GF-D8 (cell line): ENCODE results near the gene TLR9.
"Not testable (repeated sequence)": the region's sequence is repeated elsewhere in the genome, so short reads cannot be mapped to it uniquely, and the experiment has no call there.

Experiments used
- DNase-seq: peaks from one replicate; lab custom pipeline; 2025; lab: John Stamatoyannopoulos, UW

TLR9 gene

GRCh38 chr3:52225452-52226228 is at the start of gene TLR9:
TLR9 (minus strand) TSS chr3:52225645; CDS start chr3:52225529, 116 bp downstream.
- DNase-seq: peak; percentile 95

DNA sequence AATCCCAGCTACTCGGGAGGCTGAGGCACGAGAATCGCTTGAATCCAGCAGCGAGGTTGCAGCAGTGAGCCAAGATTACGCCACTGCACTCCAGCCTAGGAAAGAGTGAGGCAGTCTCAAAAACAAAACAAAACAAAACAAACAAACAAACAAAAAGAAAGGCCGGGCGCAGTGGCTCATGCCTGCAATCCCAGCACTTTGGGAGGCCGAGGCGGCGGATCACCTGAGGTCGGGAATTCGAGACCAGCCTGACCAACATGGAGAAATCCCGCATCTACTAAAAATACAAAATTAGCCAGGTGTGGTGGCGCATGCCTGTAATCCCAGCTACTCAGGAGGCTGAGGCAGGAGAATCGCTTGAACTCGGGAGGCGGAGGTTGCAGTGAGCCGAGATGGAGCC is 49.3 kb upstream of the TLR9 start:
- DNase-seq: not testable (repeated sequence)

DNA sequence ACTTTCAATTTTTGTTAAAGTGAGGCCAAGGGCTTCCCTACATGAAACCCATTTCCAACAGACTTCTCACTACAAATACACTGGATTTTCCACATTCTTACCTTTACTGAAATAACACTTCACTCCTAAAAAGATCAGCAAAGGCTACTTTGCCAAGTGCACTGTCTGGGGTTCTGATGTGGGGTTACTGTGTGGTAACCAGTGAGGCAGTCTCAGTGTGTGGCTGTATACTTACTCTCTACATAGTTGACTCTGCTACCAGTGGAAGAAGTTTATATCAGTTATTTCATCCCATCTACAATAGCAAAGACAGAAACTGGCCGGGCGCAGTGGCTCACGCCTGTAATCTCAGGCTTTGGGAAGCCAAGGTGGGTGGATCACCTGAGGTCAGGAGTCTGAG is 47.4 kb upstream of the TLR9 start:
- DNase-seq: no peak

GRCh38 chr3:52272172-52272571 is 46.7 kb upstream of the TLR9 start:
- not testable (repeated sequence) for DNase-seq

DNA sequence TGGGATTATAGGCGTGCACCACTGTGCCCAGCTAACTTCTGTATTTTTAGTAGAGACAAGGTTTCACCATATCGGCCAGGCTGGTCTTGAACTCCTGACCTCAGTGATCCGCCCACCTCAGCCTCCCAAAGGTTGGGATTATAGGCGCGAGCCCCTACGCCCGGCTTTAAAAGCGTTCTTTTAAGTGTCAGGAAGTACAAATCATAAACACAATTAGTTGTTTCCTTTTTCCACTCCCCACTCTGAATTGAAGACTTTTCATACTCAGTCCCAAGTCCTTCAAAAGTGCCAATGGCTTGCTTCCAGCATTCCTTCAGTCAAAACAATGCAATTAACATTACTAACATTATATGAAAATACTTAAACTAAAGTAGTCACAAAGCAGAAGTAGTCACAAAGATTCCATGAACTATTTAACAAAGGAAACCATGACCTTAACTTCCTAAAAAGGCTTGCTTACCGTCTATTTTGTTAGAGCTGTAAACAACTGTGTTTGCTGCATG is 44.9 kb upstream of the TLR9 start:
- no peak for DNase-seq

- DNase-seq: no peak
Observed at GRCh38 chr3:52269776-52270175, 44.3 kb upstream of the TLR9 start.

DNA sequence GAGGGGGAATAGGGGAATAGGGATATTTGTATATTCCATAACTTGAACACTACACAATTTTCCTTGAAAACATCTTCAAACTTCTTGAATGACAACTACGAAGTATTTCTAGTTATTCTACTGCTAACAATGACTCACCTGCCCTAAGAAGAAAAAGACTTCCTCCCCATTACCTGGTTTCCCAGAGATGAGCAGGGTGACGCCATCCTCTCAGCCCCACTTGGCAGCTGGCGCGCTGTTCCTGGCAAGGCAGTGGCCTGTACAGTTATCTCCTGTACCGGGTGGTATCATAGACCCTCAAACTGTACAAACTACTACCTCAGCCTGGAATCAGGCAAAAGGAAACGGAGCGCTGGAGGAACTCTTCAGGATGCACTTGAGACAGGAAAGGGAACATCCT is 42.6 kb upstream of the TLR9 start:
- DNase-seq: no peak

- no peak for DNase-seq
Observed at GRCh38 chr3:52265387-52265786, 39.9 kb upstream of the TLR9 start.

DNA sequence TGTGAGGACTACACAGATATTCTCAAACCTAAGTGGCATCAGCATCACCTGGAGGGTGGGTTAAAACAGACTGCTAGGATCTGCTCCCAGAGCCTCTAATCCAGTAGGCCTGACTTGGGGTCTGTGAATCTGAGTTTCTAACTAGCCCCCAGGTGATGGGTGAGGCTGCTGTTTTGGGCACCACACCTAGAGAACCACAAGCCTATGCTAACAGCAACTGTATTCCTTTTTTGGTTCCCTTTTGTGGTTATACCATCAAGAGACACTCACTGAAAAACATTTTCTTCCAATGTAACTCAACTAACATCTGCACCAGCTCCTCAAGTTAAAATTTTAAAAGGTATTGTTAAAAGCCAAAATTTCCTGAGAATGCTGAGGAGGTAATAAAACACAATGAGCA is 37.0 kb upstream of the TLR9 start:
- no peak for DNase-seq

DNA sequence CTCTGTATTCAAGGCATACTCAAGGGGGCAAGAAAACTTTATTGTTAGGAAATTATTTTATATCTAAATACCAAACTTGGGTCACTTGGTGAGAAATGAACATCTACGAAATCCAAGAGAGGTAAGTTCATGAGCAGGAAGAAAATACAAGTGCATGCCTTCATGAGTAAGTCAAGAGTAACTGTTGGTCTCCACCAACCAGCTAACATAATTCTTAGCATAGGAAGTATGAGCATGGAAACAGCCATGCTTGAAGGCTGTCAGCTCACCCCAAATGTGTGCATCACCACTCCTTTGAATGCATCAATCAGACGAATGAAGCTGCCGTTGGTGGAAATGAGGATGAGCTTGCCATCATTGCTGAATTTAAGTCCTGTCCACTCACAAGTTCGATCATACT is 34.0 kb upstream of the TLR9 start:
- no peak for DNase-seq

DNA sequence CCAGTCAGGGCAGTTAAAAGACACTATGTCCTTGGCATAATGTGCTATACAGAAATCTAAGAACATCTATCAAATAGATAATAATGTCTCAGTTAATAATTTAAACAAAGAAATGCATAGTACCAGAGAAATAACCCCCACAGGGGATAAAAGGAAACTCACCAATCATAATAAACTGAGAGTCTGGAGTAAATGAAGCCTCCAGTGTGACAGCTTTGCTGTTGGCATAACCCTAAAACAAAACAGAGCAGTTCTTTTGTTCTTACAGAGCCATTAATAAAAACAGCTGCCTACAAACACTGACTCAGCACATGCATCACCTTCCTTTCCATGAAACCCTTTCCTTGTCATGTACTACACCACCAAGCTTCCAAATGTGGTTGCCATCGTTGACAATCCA is 33.6 kb upstream of the TLR9 start:
- no peak for DNase-seq

GRCh38 chr3:52257911-52258310 is 32.5 kb upstream of the TLR9 start:
- DNase-seq: no peak

DNA sequence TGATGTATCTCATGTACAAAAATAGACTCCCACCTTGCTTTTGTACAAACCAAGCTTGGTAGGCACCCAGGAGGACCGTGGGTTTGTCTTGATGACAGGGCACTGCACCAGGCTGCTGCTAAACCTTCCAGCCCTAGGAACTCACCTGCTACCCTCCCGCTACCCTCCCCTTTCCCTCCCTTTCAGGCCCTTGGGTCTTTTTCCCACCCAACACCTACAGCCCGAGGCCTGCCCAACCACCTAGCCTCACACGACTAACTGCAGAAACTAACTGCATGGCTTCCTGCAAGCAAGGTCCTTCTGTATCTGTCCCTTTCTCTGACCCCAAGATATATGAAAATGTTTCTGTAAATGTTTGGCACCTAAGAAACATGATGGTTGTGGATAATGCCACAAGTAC is 31.2 kb upstream of the TLR9 start:
- no peak for DNase-seq

DNA sequence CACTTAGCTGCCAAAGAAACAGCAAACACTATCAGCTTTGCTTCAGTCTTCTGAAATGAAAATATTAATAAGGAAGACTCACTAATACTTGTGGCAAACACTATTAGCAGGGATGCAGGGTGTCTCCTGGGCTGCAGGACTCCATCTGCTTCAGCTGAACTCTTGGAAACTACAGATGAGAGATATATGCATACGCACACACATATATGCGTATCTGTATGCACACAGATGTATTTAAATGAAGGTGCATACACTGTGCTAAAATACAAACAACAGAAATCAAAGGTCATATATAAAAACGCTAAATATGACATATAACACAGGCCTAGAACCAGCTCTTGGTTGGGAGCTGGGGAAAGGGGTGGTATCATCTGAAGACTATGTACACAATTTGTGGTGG is 30.7 kb upstream of the TLR9 start:
- DNase-seq: no peak

GRCh38 chr3:52254608-52255007 is 29.2 kb upstream of the TLR9 start:
- DNase-seq: no peak

- peak; percentile 88 for DNase-seq
Observed at GRCh38 chr3:52253314-52254304, 28.2 kb upstream of the TLR9 start.

DNA sequence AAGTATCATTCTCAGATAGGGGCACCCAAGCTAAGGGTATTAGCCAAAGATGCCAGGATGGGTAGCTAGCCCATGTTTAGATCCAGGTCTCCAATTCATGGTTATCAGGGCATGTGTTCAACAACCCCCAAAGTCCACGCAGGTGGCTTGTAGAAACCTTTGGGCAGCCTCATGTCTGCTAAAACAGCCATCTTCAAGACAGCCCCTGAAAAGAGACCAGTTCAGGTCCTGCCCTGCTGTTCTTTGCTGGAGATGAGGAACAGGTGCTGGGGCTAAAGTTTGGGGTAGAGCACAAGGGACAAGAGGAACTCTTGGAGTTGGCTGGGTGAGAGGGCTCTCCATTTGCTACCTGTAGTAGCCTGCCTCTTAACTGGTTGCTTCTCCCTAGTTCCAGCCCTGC is 24.7 kb upstream of the TLR9 start:
- DNase-seq: no peak

- DNase-seq: no peak
Observed at GRCh38 chr3:52249683-52250082, 24.2 kb upstream of the TLR9 start.

GRCh38 chr3:52248816-52249547 is 23.5 kb upstream of the TLR9 start:
- DNase-seq: no peak

DNA sequence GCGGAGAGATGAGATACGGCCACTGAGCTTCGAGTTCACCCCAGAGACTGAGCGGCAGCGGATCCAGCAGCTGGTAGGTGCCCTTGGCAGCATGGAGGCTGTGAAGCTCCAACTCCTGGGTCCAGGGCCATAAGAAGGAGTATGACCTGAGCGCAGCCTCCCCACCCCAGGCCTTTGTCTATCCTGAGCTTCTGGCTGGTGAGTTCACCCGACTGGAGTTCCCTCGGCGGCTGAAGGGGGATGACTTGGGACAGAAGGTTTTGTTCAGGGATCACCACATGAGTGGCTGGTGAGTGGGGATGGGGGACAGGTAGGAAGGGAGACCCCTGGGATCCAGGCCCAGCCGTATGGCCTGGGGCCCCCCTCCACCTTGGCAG is 22.7 kb upstream of the TLR9 start:
- no peak for DNase-seq

DNA sequence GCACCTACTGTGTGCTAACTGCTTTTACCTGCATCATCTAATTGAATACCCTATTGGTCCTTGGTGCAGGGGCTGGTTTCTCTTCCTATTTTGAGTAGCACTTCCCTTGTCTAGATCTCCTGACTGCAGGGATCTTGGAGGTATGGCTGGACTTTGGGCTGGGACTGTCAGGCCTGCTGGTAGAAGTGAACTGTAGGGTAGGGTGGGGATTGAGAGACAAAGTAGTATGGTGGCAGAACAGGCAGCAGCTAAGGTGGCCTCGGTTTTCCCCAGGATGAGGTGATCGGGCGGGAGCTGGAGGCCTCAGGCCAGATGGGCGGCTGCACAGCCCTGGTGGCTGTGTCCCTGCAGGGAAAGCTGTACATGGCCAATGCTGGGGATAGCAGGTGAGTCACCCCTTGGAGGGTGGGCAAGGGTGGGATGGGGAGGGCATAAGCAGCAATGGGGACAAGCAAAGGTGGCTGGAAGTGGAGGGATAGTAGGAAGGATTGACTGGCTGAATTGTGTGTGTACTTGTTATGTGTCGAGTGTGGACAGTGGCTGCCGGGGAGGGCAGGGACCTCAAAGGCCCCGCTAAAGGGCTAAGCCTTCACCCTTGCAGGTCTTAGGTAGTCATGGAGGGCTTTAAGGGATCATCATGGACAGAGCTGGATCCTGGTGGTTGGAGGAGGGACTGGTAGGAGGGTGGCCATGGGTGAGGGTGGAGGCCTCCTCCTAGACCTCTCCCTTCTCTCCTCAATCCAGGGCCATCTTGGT is 22.1 kb upstream of the TLR9 start:
- DNase-seq: no peak
